Vagina (tissue), 2 donors: ENCODE measurements around the gene UPF1. TPM values are rescaled to one million over a fixed set of nuclear protein-coding genes. Genes with fewer than 3 reads are reported as not detected.

ENCODE experiments used
- DNase-seq, 2 donors: peaks; one replicate each; pipeline ENCODE4 v3.0.0-alpha.2; 2017; ENCODE audit errors: extremely low spot score in 2 of 2
- H3K27ac ChIP-seq: fragments of 200-600 bp; sonication (generic); one replicate; pipeline ENCODE4 v1.5.1; 2019
- H3K27me3 ChIP-seq: fragments of 200-600 bp; sonication (generic); one replicate; pipeline ENCODE4 v1.5.1; 2019
- H3K36me3 ChIP-seq, 2 donors: fragments of 200-600 bp; sonication (generic); one replicate each; pipeline ENCODE4 v1.5.1; 2017 to 2019
- H3K4me1 ChIP-seq: fragments of 200-600 bp; sonication (generic); one replicate; pipeline ENCODE4 v1.5.1; 2019
- H3K4me3 ChIP-seq, 2 donors: fragments of 200-600 bp; sonication (generic); 1 replicate in 1 of 2; 2 replicates in 1 of 2; pipeline ENCODE4 v1.5.1; 2016 to 2019
- H3K9me3 ChIP-seq: fragments of 200-600 bp; sonication (generic); one replicate; pipeline ENCODE4 v1.5.1; 2019
- CTCF ChIP-seq, 3 experiments: fragments of 450-650 bp in 2 of 3; fragments of 200-600 bp in 1 of 3; sonication (generic) in 1 of 3; IDR thresholded peaks; one replicate each; pipeline ENCODE4 v1.5.1; 2017 to 2019; ENCODE audit warnings: antibody characterized with exemption in 3 of 3, mild to moderate bottlenecking in 2 of 3, moderate library complexity in 2 of 3
- POLR2A ChIP-seq, 2 donors: fragments of 450-650 bp; IDR thresholded peaks; one replicate each; pipeline ENCODE4 v1.6.1; 2017; ENCODE audit warnings: antibody characterized with exemption in 2 of 2, mild to moderate bottlenecking in 2 of 2, moderate library complexity in 2 of 2
- POLR2AphosphoS5 ChIP-seq, 2 donors: sonication (generic); formaldehyde crosslinking; IDR thresholded peaks; one replicate each; pipeline ENCODE4 v1.9.0; 2017; ENCODE audit warnings: antibody characterized with exemption in 2 of 2, mild to moderate bottlenecking in 2 of 2, low read depth in 1 of 2; ENCODE audit not compliant: insufficient read depth in 1 of 2
- intact Hi-C: fragments of 100-400 bp; cut with DNase I; formaldehyde crosslinking; loops from one replicate; pipeline ENCODE4 v1.15.1; 2023
- total RNA-seq: library from RNA; depleted of rRNA; stranded (reverse); fragments of >200 nt; gene quantifications from one replicate; pipeline ENCODE4 v1.2.3, GENCODE V29; 2016

Gene UPF1
- total RNA-seq, 1 donor from 2014 or later, result 77.8 TPM

GRCh38 chr19:18788529-18789421 lies 43.0 kb upstream of the UPF1 start:
- intact Hi-C loops, result no loop called here
- Histone ChIP-seq H3K4me3 (no peak overlapping the region), H3K36me3 (no peaks in the 10 kb centered on the region), H3K27ac (no peak overlapping the region), H3K27me3 (peaks cover 15% of the 10 kb centered on the region), H3K9me3 (no peaks in the 10 kb centered on the region), H3K4me1 (peaks cover 51% of the 10 kb centered on the region)
- no peak for DNase-seq
- no peak for TF ChIP-seq POLR2AphosphoS5 (IDR thresholded peaks at IDR 0.05; ENCODE audit: insufficient read depth in 1 of 2, low read depth in 1 of 2)
- TF ChIP-seq POLR2A (IDR thresholded peaks at IDR 0.05), result no peak
- no peak for TF ChIP-seq CTCF (IDR thresholded peaks at IDR 0.05)

GRCh38 chr19:18789422-18789869 lies 42.3 kb upstream of the UPF1 start:
- TF ChIP-seq POLR2A (IDR thresholded peaks at IDR 0.05) (no peak), CTCF (IDR thresholded peaks at IDR 0.05) (no peak), POLR2AphosphoS5 (IDR thresholded peaks at IDR 0.05; ENCODE audit: insufficient read depth in 1 of 2, low read depth in 1 of 2) (no peak)
- DNase-seq, result no peak
- no peaks in the 10 kb centered on the region for H3K36me3 ChIP-seq
- H3K9me3 ChIP-seq, result no peaks in the 10 kb centered on the region
- intact Hi-C loops, result no loop called here
- H3K27me3 ChIP-seq, result peaks cover 15% of the 10 kb centered on the region
- H3K27ac ChIP-seq, result no peak overlapping the region
- peaks cover 51% of the 10 kb centered on the region for H3K4me1 ChIP-seq
- H3K4me3 ChIP-seq, result peak overlapping the region; percentile 25 to 32

GRCh38 chr19:18789883-18790565 lies 41.7 kb upstream of the UPF1 start:
- Histone ChIP-seq H3K4me1 (peaks cover 51% of the 10 kb centered on the region), H3K36me3 (no peaks in the 10 kb centered on the region), H3K27me3 (peaks cover 15% of the 10 kb centered on the region), H3K27ac (no peak overlapping the region), H3K9me3 (no peaks in the 10 kb centered on the region), H3K4me3 (peak overlapping the region; percentile 25 to 32)
- no peak for DNase-seq
- intact Hi-C loops, result no loop called here
- no peak for TF ChIP-seq POLR2AphosphoS5 (IDR thresholded peaks at IDR 0.05; ENCODE audit: insufficient read depth in 1 of 2, low read depth in 1 of 2)
- TF ChIP-seq CTCF (IDR thresholded peaks at IDR 0.05), result no peak
- TF ChIP-seq POLR2A (IDR thresholded peaks at IDR 0.05), result no peak

- TF ChIP-seq POLR2A (IDR thresholded peaks at IDR 0.05) (no peak), CTCF (IDR thresholded peaks at IDR 0.05) (no peak), POLR2AphosphoS5 (IDR thresholded peaks at IDR 0.05; ENCODE audit: insufficient read depth in 1 of 2, low read depth in 1 of 2) (no peak)
- intact Hi-C loops, result no loop called here
- peaks cover 49% of the 10 kb centered on the region for H3K4me1 ChIP-seq
- H3K4me3 ChIP-seq, result peak within 1 kb of the TSS; percentile 25 to 32
- H3K9me3 ChIP-seq, result no peaks in the 10 kb centered on the region
- H3K36me3 ChIP-seq, result no peaks in the 10 kb centered on the region
- H3K27me3 ChIP-seq, result peaks cover 15% of the 10 kb centered on the region
- no peak for DNase-seq
- no peak within 1 kb of the TSS for H3K27ac ChIP-seq
Measured at GRCh38 chr19:18790566-18791314, 41.0 kb upstream of the UPF1 start, which contains the start of gene COMP. Gene COMP, minus strand, starts transcription at chr19:18791305. Its CDS starts 36 bp downstream, at chr19:18791269.
